PC-9 (cell line): ENCODE data around the gene PLB1.

Experiments used
- EZH2 ChIP-seq: fragments of 200-600 bp; sonication (generic); IDR thresholded peaks from 2 replicates; pipeline ENCODE4 v1.8.0; 2017; ENCODE audit warnings: antibody characterized with exemption, low read depth
- TF ChIP-seq, protein P1 (sequence below): fragments of 200-600 bp; sonication (generic); conservative IDR thresholded peaks from 2 replicates; pipeline ENCODE4 v1.6.1; 2017; ENCODE audit warnings: mixed run types, antibody characterized with exemption, mild to moderate bottlenecking, moderate library complexity

DNA sequence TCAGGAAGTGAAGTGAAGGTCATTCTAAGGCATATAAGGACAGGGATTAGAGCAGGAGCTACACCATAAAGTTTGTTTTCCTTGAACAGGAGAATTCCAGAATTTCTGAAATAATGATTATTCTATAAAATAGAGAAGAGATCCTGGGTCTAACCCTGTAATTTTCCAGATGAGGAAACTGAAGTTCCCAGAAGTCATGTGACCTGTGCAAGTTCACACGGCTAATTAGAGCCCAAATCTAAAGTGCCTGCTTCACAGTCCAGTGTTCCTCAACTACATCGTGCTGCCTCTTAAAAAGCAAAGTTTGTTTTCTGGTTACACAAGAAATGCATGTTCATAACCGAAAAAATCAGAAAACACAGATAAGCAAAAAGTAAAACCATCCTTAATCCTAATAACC lies 34.9 kb downstream of the PLB1 start:
- TF ChIP-seq, protein P1, sequence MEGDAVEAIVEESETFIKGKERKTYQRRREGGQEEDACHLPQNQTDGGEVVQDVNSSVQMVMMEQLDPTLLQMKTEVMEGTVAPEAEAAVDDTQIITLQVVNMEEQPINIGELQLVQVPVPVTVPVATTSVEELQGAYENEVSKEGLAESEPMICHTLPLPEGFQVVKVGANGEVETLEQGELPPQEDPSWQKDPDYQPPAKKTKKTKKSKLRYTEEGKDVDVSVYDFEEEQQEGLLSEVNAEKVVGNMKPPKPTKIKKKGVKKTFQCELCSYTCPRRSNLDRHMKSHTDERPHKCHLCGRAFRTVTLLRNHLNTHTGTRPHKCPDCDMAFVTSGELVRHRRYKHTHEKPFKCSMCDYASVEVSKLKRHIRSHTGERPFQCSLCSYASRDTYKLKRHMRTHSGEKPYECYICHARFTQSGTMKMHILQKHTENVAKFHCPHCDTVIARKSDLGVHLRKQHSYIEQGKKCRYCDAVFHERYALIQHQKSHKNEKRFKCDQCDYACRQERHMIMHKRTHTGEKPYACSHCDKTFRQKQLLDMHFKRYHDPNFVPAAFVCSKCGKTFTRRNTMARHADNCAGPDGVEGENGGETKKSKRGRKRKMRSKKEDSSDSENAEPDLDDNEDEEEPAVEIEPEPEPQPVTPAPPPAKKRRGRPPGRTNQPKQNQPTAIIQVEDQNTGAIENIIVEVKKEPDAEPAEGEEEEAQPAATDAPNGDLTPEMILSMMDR = no peak
- no peak for TF ChIP-seq EZH2
